ENCODE data around the gene PTGR2.

GRCh38 chr14:73846947-73847346 lies 4.7 kb upstream of the PTGR2 start:
- TF ChIP-seq MAX (IDR thresholded peaks at IDR 0.05) (no peak), FOXM1 (IDR thresholded peaks at IDR 0.05; ENCODE audit: borderline replicate concordance, low read depth) (no peak), RAD21 (IDR thresholded peaks at IDR 0.05; ENCODE audit: low read depth) (no peak), TAF1 (IDR thresholded peaks at IDR 0.05; ENCODE audit: low read depth) (no peak), YY1 (IDR thresholded peaks at IDR 0.05; ENCODE audit: low read depth) (no peak), REST (IDR thresholded peaks at IDR 0.05; ENCODE audit: low read depth) (no peak), EP300 (IDR thresholded peaks at IDR 0.05; ENCODE audit: borderline replicate concordance) (no peak), CREB1 (IDR thresholded peaks at IDR 0.05; ENCODE audit: low read depth) (no peak), ZBTB7A (IDR thresholded peaks at IDR 0.05; ENCODE audit: low read depth) (no peak), EGR1 (IDR thresholded peaks at IDR 0.05) (no peak), USF1 (IDR thresholded peaks at IDR 0.05) (no peak)

Data from Ishikawa (cell line).